Neuronal stem cell (in vitro differentiated cells): ENCODE data around the gene PRKCB.

ENCODE experiments used
- DNase-seq: peaks from one replicate; pipeline ENCODE4 v3.0.0-alpha.2; 2013; ENCODE audit warnings: low spot score
- H2AFZ ChIP-seq: one replicate; pipeline ENCODE4 v1.6.1; 2013; ENCODE audit warnings: mild to moderate bottlenecking, low read length, inconsistent platforms
- H2AK5ac ChIP-seq: 2 replicates; pipeline ENCODE4 v1.6.1; 2013; ENCODE audit warnings: low read depth, mild to moderate bottlenecking, inconsistent platforms, low read length, moderate library complexity, mixed read lengths
- H2BK120ac ChIP-seq: 2 replicates; pipeline ENCODE4 v1.6.1; 2013; ENCODE audit warnings: low read depth, mild to moderate bottlenecking, inconsistent platforms, low read length, moderate library complexity, mixed read lengths
- H2BK12ac ChIP-seq: one replicate; pipeline ENCODE4 v1.6.1; 2013; ENCODE audit warnings: low read length, inconsistent platforms
- H2BK15ac ChIP-seq: 2 replicates; pipeline ENCODE4 v1.6.1; 2013; ENCODE audit warnings: mild to moderate bottlenecking, low read length, inconsistent platforms, mixed read lengths
- H2BK5ac ChIP-seq: one replicate; pipeline ENCODE4 v1.6.1; 2013; ENCODE audit warnings: inconsistent platforms, mild to moderate bottlenecking, low read length, moderate library complexity
- H3K14ac ChIP-seq: one replicate; pipeline ENCODE4 v1.6.1; 2013; ENCODE audit warnings: low read length, inconsistent platforms
- H3K18ac ChIP-seq: 2 replicates; pipeline ENCODE4 v1.6.1; 2013; ENCODE audit warnings: low read length, inconsistent platforms
- H3K23ac ChIP-seq: 2 replicates; pipeline ENCODE4 v1.6.1; 2013; ENCODE audit warnings: low read depth, mild to moderate bottlenecking, mixed read lengths, low read length, inconsistent platforms; ENCODE audit not compliant: poor library complexity
- H3K27ac ChIP-seq: replicated peaks from 3 replicates; pipeline ENCODE4 v1.5.1; 2013; ENCODE audit warnings: low read length, inconsistent platforms
- H3K27me3 ChIP-seq, 3 experiments: 2 replicates each; pipeline ENCODE4 v1.6.1; 2013; ENCODE audit warnings: low read length in 3 of 3, mild to moderate bottlenecking in 2 of 3, inconsistent platforms in 1 of 3, low read depth in 1 of 3, mixed read lengths in 1 of 3, moderate library complexity in 1 of 3; ENCODE audit not compliant: control insufficient read depth in 3 of 3, insufficient read depth in 3 of 3
- H3K36me3 ChIP-seq, 2 donors: replicated peaks in 1 of 2; 2 replicates each; pipeline ENCODE4 v1.6.1; 2013; ENCODE audit warnings: low read length in 2 of 2; ENCODE audit not compliant: control insufficient read depth in 2 of 2, insufficient read depth in 2 of 2
- H3K4ac ChIP-seq: 2 replicates; pipeline ENCODE4 v1.6.1; 2013; ENCODE audit warnings: inconsistent platforms, mild to moderate bottlenecking, low read length, moderate library complexity
- H3K4me1 ChIP-seq, 2 donors: 1 replicate in 1 of 2; 2 replicates in 1 of 2; pipeline ENCODE4 v1.6.1; 2013; ENCODE audit warnings: low read length in 2 of 2, low read depth in 1 of 2; ENCODE audit not compliant: control insufficient read depth in 2 of 2, insufficient read depth in 1 of 2
- H3K4me2 ChIP-seq: one replicate; pipeline ENCODE4 v1.6.1; 2013; ENCODE audit warnings: mild to moderate bottlenecking, low read length, inconsistent platforms; ENCODE audit not compliant: insufficient read depth, poor library complexity, severe bottlenecking
- H3K4me3 ChIP-seq, 2 donors: 2 replicates each; pipeline ENCODE4 v1.5.1; 2013; ENCODE audit warnings: low read length in 2 of 2, mild to moderate bottlenecking in 2 of 2, inconsistent platforms in 1 of 2, moderate library complexity in 1 of 2
- H3K79me1 ChIP-seq: one replicate; pipeline ENCODE4 v1.6.1; 2013; ENCODE audit warnings: low read depth, mild to moderate bottlenecking, inconsistent platforms, low read length, moderate library complexity
- H3K9ac ChIP-seq: one replicate; pipeline ENCODE4 v1.6.1; 2013; ENCODE audit warnings: mild to moderate bottlenecking, low read depth, low read length, inconsistent platforms; ENCODE audit not compliant: poor library complexity
- H3K9me3 ChIP-seq, 2 donors: replicated peaks in 1 of 2; 2 replicates each; pipeline versions ENCODE3 to v1.6.1; 2013; ENCODE audit warnings: low read length in 2 of 2, mild to moderate bottlenecking in 2 of 2, inconsistent platforms in 1 of 2, low read depth in 1 of 2, mixed read lengths in 1 of 2, moderate library complexity in 1 of 2; ENCODE audit not compliant: control insufficient read depth in 2 of 2, insufficient read depth in 1 of 2
- H4K8ac ChIP-seq: one replicate; pipeline ENCODE4 v1.6.1; 2013; ENCODE audit warnings: low read depth, mild to moderate bottlenecking, inconsistent platforms, low read length, moderate library complexity
- H4K91ac ChIP-seq: one replicate; pipeline ENCODE4 v1.6.1; 2013; ENCODE audit warnings: low read length, low read depth, mild to moderate bottlenecking, inconsistent platforms; ENCODE audit not compliant: poor library complexity
- WGBS, 2 donors: extraction: QIAGEN DNeasy Blood & Tissue Kit; methylation state at CpG; one replicate each; pipeline ENCODE4 v1.1.7; 2013; ENCODE audit warnings: missing lambda C conversion rate in 2 of 2, mixed read lengths in 1 of 2; ENCODE audit not compliant: insufficient read length in 2 of 2, insufficient replicate concordance in 1 of 2; ENCODE audit errors: extremely low coverage in 2 of 2; 5-methylcytosine and 5-hydroxymethylcytosine counted together

The PRKCB gene

GRCh38 chr16:24188751-24189318 lies 353.1 kb downstream of the PRKCB start:
- Histone ChIP-seq H3K27ac (no peak overlapping the region), H3K9ac (no peak overlapping the region), H2BK12ac (no peak overlapping the region), H2BK120ac (no peak overlapping the region), H2BK15ac (no peak overlapping the region), H3K18ac (no peak overlapping the region), H2AK5ac (no peak overlapping the region), H3K9me3 (no peaks in the 10 kb centered on the region), H3K4me3 (no peak overlapping the region), H2AFZ (no peak overlapping the region), H4K91ac (no peak overlapping the region), H4K8ac (no peak overlapping the region), H3K14ac (no peak overlapping the region), H3K79me1 (no peaks in the 10 kb centered on the region), H3K4ac (no peak overlapping the region), H3K27me3 (no peaks in the 10 kb centered on the region), H3K23ac (no peak overlapping the region), H2BK5ac (no peak overlapping the region), H3K36me3 (peaks cover 0 to 2% of the 10 kb centered on the region in 2 donors), H3K4me2 (no peak overlapping the region), H3K4me1 (no peaks in the 10 kb centered on the region)
- DNase-seq, result no peak
- no CpG with 5 or more reads among the region's 6 CpGs for WGBS, 2 donors

- no peaks in the 10 kb centered on the region for H3K79me1 ChIP-seq
- H3K18ac ChIP-seq, result no peak overlapping the region
- no peak overlapping the region for H3K23ac ChIP-seq
- no CpG with 5 or more reads among the region's 3 CpGs for WGBS, 2 donors
- no peak overlapping the region for H4K8ac ChIP-seq
- no peak overlapping the region for H2BK5ac ChIP-seq
- H2AFZ ChIP-seq, result no peak overlapping the region
- no peak overlapping the region for H3K27ac ChIP-seq
- no peak overlapping the region for H2AK5ac ChIP-seq
- no peak overlapping the region for H2BK120ac ChIP-seq
- no peak overlapping the region for H3K4me2 ChIP-seq
- peaks cover 0 to 2% of the 10 kb centered on the region in 2 donors for H3K36me3 ChIP-seq
- H3K4me1 ChIP-seq, result no peaks in the 10 kb centered on the region
- H3K9me3 ChIP-seq, result no peaks in the 10 kb centered on the region
- H4K91ac ChIP-seq, result no peak overlapping the region
- no peak for DNase-seq
- H2BK15ac ChIP-seq, result no peak overlapping the region
- no peak overlapping the region for H3K14ac ChIP-seq
- no peak overlapping the region for H3K4me3 ChIP-seq
- H3K27me3 ChIP-seq, result no peaks in the 10 kb centered on the region
- H2BK12ac ChIP-seq, result no peak overlapping the region
- H3K4ac ChIP-seq, result no peak overlapping the region
- H3K9ac ChIP-seq, result no peak overlapping the region
Measured at GRCh38 chr16:24189941-24190340, 354.2 kb downstream of the PRKCB start.

- H3K27ac ChIP-seq, result no peak overlapping the region
Measured at GRCh38 chr16:24191876-24192402, 356.2 kb downstream of the PRKCB start.

GRCh38 chr16:24195221-24195620 lies 359.4 kb downstream of the PRKCB start:
- Histone ChIP-seq H2AFZ (no peak overlapping the region), H2AK5ac (no peak overlapping the region), H3K27ac (no peak overlapping the region), H4K91ac (no peak overlapping the region), H4K8ac (no peak overlapping the region), H3K4ac (no peak overlapping the region), H3K9ac (no peak overlapping the region), H2BK15ac (no peak overlapping the region), H3K4me2 (no peak overlapping the region), H3K9me3 (peaks cover 0 to 2% of the 10 kb centered on the region in 2 donors), H2BK120ac (no peak overlapping the region), H3K79me1 (no peaks in the 10 kb centered on the region), H3K14ac (no peak overlapping the region), H2BK5ac (no peak overlapping the region), H3K18ac (no peak overlapping the region), H3K4me3 (no peak overlapping the region), H3K27me3 (peaks cover 0 to 3% (median 0%) of the 10 kb centered on the region in 3 experiments), H2BK12ac (no peak overlapping the region), H3K23ac (no peak overlapping the region), H3K4me1 (peaks cover 0 to 2% of the 10 kb centered on the region in 2 donors), H3K36me3 (peaks cover 0 to 2% of the 10 kb centered on the region in 2 donors)
- no CpG with 5 or more reads among the region's 2 CpGs for WGBS, 2 donors
- DNase-seq, result no peak

More at GRCh38 chr16:24191876-24192402, 356.2 kb downstream of the PRKCB start:
- Histone ChIP-seq H2AK5ac (no peak overlapping the region), H2AFZ (no peak overlapping the region), H4K91ac (no peak overlapping the region), H2BK5ac (no peak overlapping the region), H3K4me1 (peaks cover 0 to 2% of the 10 kb centered on the region in 2 donors), H2BK120ac (no peak overlapping the region), H3K9ac (no peak overlapping the region), H2BK15ac (no peak overlapping the region), H3K79me1 (no peaks in the 10 kb centered on the region), H3K14ac (no peak overlapping the region), H3K27me3 (peaks cover 0 to 3% (median 0%) of the 10 kb centered on the region in 3 experiments), H3K4ac (no peak overlapping the region), H3K23ac (no peak overlapping the region), H3K18ac (no peak overlapping the region), H3K36me3 (peaks cover 0 to 2% of the 10 kb centered on the region in 2 donors), H2BK12ac (no peak overlapping the region), H3K4me3 (no peak overlapping the region), H3K4me2 (no peak overlapping the region), H4K8ac (no peak overlapping the region), H3K9me3 (no peaks in the 10 kb centered on the region)
- no peak for DNase-seq
- 100% methylated on average over 1 of the region's 7 CpGs; no CpG with 5 or more reads in 1 of the 2 donors for WGBS, 2 donors
